Activated CD8-positive, alpha-beta memory T cell treated with anti-CD3 and anti-CD28 coated beads, Interleukin-2, amount 50 U/mL, for 1 hour (primary cell): ENCODE data around the gene TBC1D9.

Experiments used
- DNase-seq: peaks from one replicate; pipeline ENCODE4 v3.0.0-alpha.2; 2020; ENCODE audit errors: extremely low read depth

Gene TBC1D9

DNA sequence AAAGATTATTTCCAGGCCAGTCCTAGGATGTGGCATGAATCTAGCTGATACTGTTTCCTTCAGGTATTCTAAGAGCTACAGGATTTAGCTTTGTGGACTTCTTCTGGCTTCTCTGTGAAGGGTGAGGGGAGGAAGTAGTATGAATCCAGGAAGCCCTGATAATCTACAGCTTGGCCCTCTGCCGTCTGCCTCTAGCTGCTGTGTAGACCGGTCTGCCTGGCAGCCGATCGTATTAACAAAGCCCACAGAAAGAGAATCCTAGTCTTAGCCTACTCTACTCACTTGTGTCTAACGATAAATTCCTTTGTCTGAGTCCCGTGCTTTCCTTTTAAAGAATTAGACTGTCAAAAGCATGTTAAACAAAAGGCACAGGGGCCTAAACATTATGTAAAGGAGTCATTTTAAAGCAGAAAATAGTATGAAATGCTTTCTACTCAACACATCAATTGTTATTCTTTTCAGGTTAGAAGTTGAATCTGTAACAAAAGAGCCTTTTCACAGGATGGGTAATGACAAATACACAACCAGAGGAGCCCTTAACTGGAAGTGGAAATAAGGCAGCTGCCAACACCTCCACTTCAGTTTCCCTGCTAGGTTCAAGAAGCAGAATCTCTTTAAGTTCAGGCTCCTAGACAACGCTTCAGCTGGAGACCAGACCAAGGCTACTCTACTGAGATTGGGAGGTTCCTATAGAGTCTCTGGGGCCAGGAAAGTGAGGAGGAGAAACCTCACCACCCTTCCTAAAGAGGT lies 138.5 kb downstream of the TBC1D9 start:
- DNase-seq = no peak

GRCh38 chr4:140615451-140615850 lies 140.7 kb downstream of the TBC1D9 start:
- no peak for DNase-seq

- DNase-seq = no peak
Observed at GRCh38 chr4:140612357-140612756, 143.8 kb downstream of the TBC1D9 start.

GRCh38 chr4:140611854-140612253 lies 144.3 kb downstream of the TBC1D9 start:
- DNase-seq = no peak

GRCh38 chr4:140609548-140610425 lies 146.4 kb downstream of the TBC1D9 start:
- DNase-seq = no peak

DNA sequence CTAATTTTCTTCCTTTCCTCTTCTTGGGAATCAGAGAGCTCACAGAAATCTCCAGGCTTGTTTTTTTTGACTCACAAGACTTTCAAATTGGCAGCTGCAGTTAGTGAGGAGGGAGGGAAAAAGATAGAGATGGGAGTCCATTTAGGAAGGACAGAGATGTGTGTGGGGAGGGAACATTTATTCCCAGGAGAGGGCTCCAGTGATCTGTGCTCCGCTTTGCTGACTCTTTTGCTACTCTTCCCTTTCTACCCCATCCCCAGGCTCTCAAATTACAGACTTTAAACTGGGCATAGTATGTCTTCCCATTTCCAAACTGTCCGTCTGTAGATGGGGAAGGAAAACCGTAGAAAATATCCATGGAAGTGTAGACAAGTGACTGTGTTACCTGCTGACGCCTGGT lies 148.3 kb downstream of the TBC1D9 start:
- no peak for DNase-seq

DNA sequence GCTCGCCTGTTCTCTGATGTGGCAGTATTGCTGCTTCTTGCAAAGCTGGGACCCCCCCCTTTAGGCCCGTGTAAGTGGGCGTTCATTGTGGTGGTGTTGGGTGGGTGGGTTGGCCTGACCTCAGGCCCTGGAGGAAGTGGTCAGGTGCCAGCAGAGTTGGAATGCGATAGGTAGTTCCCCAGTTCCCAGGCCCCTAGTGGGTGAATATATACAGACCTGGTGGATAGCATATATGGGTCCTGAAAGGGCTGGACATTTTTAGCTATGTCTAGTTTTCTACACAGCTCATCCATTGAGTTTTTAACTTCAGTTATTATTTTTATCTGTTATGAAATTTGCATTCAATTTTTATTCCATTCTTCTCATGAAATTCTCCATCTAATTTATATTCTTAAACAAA lies 151.6 kb downstream of the TBC1D9 start:
- no peak for DNase-seq

DNA sequence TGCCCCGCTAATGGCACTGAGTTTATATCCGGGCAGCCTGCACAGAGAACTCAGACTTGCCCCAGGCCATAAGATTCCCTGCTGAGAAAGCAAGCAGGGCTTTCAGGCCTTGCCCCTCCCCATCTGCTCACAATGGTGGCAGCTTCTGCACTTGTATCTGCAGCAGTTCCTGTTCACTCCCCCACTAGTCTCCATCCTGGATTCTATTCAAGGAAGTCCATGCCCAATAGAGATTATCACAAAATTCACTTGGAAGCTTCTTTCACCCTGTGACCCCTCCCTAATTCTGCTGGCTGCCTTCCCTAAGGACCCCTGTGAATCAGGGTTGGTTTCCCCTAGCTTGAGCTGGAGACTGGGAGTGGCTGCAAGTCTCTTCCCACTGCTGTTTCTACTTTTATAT lies 152.9 kb downstream of the TBC1D9 start:
- DNase-seq = no peak

DNA sequence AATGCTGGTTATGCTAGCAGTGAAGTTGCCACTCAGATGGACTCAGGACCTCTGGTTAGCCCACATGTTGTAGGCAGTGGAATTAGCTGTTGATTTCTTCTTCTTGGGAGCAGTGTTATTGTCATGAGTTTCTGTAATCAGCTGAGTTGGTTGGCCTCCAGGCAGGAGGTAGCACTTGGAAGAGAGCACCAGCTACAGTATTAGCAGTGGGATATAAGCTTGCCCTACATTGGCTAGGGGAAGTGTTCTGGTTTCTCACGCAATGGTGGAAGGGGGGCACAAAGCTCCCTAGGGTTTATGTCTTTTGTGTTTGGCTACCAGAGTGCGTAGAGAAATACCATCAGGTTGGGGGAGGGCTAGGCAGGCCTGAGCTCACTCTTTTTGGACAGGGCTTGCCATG lies 153.5 kb downstream of the TBC1D9 start:
- DNase-seq = no peak

GRCh38 chr4:140600408-140600807 lies 155.8 kb downstream of the TBC1D9 start:
- no peak for DNase-seq

- no peak for DNase-seq
Observed at GRCh38 chr4:140595065-140595464, 161.1 kb downstream of the TBC1D9 start.

DNA sequence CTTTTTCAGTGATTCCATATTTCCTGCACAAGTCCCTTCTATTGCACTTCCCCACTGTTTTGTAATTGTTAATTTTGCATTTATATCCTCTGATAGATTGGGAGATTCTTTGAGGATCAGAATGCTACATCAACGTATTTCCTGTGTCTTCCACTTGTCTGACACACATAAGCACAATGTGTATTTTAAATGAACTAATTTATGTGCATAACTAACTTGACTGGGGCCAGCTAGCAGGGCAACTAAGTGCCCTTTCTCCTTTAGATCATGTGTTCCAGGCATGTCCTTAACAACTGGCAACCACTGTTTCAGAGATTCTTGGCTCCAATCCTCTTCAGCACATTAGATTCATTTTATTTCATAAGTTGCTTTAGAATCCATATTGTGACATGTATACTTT lies 171.7 kb downstream of the TBC1D9 start:
- DNase-seq = no peak

GRCh38 chr4:140581078-140581477 lies 175.1 kb downstream of the TBC1D9 start:
- DNase-seq = no peak

DNA sequence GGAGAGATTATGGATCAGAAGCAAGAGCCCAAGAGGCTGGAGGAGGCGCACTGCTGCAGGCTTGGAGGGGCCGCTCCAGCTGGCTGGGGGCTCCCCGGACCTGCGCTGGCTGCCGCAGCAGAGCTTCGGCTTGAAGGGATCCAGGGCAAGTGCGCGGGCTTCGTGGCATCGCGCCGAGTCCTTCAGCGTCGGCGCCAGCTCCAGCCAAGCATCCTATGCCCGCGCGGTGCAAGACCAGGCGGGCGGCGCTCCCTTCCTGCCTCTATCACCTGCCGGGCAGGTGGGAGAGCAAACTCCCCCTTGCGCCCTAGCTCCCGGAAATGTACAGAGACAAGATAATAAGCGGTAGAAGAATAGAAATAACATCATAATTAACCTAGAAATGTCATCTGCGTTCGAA lies 176.9 kb downstream of the TBC1D9 start:
- DNase-seq = no peak

- no peak for DNase-seq
Observed at GRCh38 chr4:140575489-140575888, 180.7 kb downstream of the TBC1D9 start.

- no peak for DNase-seq
Observed at GRCh38 chr4:140571620-140572019, 184.6 kb downstream of the TBC1D9 start.
